Hippocampal formation (tissue), 2 donors: ENCODE results near the gene APOH.
"Not testable (repeated sequence)": the region's sequence is repeated elsewhere in the genome, so short reads cannot be mapped to it uniquely, and the experiment has no call there.

Experiments
- DNase-seq, 2 donors: peaks; one replicate each; lab custom pipeline; 2025; lab: John Stamatoyannopoulos, UW

Gene APOH

DNA sequence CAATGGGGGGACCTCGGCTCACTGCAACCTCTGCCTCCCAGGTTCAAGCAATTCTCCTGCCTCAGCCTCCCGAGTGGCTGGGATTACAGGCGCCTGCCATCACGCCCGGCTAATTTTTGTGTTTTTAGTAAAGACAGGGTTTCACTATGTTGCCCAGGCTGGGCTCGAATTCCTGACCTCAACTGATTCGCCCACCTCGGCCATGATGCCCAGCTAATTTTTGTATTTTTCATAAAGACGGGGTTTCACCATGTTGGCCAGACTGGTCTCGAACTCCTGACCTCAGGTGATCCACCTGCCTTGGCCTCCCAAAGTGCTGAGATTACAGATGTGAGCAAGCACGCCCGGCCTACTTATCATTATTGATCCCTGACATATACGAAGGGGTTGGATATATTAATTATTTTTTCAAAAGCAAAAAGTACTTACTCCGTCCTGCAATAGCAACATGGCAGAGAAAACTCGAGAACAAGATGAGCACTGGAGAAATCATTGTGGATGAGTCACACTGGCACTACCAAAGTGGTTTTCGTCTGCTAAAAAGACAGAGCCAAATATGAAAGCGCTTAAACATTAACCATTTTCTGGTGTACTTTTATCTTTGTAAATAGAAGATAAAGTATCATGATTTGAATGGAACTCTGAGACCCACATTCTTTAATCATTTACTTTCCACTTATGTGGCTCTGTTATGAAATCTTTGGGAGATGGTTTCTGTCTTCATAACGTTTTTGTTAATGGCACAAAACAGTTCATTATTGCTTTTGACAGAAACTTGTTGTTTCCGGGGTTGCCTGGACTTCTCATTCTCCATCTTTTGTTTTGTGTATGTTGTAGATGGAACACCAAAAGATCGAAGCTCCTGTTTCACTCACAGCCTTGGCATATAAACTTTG is at the start of gene APOH:
TSS of gene APOH (minus strand) at position 529 of the 896 bp plus-strand sequence. CDS start at position 493, 36 bp downstream.
- no peak for DNase-seq

DNA sequence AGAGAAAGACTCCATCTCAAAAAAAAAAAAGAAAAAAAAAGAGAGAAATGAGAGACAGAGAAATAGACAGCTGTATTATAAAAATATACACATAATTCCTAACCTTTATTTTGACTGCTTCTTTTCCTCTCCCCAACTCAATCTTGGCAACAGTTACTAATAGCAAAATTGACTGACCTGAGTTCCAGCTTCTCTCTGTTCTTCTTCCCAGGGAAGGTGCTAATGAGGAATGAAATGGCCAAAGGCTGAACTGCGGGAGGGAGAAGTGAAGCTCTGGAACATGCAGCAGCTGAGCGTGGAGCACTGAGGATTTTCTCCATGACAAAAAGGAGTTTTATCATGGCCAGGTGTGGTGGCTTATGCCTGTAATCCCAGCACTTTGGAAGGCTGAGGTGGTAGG is 48.0 kb upstream of the APOH start:
- DNase-seq, result no peak

DNA sequence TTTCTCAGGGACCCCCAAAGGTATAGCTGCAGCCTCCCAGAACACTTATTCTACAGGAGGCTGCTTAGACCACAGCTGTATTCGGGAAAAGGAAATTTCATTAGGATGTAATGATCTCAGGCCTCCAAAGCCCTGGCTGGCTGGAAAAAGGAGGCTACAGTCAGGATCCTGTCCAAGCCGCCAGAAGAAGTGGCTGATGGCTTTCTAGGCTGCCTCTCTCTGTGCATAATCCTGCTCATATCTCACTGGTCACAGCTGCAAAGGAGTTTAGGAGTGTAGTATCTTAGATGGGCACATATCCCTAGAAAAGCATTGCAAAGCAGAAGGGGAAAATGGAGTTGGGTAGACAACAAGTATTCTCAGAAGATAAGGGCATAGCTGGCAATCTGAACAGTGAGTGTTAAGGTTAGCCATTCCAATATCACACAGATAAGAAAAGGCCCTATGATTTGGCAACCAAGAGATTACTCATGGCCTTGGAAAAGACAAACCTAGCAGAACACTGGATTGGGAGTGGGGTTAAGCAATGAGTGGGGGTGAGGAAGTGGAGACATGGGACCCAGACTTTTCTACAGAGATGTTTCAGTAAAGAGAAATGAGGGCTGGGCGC is 47.2 kb upstream of the APOH start:
- no peak for DNase-seq

DNA sequence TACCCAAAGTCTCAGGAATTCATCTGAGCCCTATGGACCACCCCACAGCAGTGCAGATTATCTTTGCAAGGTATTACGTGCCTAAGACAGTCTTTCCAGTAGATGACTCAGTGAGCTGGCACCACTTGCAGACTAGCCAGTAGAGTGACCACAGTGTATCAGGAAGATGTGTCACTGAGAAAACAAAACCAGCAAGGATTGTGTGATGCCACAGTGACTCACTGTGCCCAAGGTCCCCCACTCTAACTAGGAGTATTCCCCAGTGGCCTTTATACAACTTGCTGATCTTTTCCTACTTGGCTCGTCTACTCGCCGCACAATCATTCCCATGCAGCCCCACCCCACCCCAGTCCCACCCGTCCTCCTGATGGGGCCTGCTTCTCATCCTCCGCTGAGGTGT is 46.4 kb upstream of the APOH start:
- DNase-seq, result no peak

DNA sequence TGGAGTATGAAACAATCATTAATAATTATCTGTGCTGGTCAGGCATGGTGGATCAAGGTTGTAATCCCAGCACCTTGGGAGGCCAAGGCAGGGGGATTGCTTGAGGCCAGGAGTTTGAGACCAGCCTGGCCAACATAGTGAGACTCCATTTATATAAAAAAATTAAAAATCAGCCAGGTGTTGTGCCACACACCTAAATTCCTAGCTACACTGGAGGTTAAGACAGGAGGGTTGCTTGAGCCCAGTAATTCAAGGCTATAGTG is 44.3 kb upstream of the APOH start:
- no peak for DNase-seq

GRCh38 chr17:66272811-66273585 is 43.8 kb upstream of the APOH start:
- no peak for DNase-seq

DNA sequence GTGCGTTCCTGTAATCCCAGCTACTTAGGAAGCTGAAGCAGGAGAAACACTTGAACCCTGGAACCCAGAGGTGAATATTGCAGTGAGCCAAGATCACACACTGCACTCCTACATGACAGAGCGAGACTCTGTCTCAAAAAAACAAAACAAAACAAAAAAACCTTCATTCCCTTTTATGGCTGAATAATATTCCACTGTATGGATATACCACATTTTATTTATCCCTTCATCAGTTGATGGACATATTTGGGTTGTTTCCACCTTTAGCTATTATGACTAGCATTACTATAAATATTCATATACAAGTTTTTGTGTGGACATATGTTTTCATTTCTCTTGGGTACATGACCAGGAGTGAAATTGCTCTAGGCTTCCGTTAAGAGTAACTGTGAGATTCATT is 42.3 kb upstream of the APOH start:
- DNase-seq, result no peak

GRCh38 chr17:66270106-66270505 is 40.9 kb upstream of the APOH start:
- DNase-seq, result no peak

DNA sequence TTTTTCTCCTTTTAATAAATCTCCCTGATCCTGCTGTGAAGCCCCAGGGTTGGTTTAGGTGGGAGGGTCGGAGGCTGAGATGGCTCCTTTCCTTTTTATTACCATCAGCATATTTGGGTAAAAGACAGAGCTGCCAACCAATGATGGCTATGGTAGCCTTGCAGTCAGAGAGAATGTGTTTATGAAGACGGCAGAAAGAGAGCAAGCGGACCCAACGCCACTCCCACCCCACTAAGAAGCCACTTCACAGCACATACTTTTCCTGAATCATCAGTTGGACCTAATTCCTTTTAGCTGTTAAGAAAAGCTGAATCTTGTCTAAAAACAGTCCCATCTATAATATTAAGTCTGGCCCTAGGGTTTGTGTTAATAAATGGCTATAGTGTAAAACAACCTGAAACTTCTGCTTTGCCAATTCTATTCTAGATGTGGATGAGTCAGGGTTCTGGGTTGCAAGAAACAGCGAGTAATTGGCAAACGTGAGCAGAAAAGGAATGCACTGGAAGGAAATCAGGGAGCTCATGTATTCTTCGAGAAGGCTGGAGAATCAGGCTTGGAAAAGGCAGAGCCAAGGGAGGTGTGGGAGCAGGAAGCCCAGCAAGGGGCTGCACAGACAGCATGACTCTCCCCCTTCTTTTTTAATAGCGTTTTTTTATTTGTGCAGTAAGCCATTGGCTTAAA is 39.2 kb upstream of the APOH start:
- no peak for DNase-seq

GRCh38 chr17:66264696-66265095 is 35.5 kb upstream of the APOH start:
- no peak for DNase-seq

DNA sequence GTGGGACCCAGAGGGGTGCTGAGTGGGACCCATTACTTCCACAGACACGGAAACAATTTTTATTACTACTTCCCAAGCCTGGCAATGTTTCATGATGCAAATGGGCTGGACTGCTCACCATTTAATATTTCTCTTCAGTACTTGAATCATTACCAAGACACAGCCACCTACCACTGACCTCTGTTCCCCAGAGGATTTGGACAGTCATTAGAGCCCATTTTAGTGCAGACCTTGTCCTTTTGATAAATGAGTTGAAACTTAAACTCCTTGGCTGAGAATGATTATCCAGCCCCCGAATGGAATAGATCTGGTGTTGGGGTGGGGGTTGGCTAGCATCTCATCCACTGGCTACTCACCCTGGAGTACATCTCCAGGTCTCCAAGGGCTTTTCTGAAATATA is 33.6 kb upstream of the APOH start:
- DNase-seq, result no peak

GRCh38 chr17:66260688-66261087 is 31.5 kb upstream of the APOH start:
- no peak for DNase-seq

- no peak for DNase-seq
These were observed 31.1 kb upstream of the APOH start for GRCh38 chr17:66260275-66260674.

DNA sequence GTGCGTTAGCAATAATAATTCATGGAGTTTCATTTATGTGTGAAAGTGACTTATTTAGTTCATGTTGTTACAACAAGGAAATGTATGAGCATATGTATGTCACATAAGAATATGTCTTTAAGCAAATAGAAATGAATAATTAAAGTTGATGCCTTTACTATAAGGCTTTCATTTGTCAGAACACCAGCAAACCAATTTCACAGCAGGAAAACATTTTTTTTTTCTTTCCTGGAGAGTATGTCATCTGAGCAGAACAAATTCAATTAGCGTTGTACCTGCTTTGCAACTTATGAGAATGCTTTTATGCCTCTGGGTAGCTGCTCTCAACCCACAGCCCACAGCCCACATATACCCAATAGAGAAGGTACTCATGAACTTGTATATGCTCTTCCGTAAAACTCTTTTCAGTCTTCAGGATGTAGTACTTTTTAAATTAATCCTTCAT is 26.3 kb upstream of the APOH start:
- DNase-seq, result no peak

GRCh38 chr17:66255112-66255511 is 25.9 kb upstream of the APOH start:
- peak in 1 of 2 donors; percentile 80 for DNase-seq

GRCh38 chr17:66253458-66253857 is 24.2 kb upstream of the APOH start:
- not testable (repeated sequence) for DNase-seq

- no peak for DNase-seq
These were observed 21.5 kb upstream of the APOH start for GRCh38 chr17:66250686-66251085.

DNA sequence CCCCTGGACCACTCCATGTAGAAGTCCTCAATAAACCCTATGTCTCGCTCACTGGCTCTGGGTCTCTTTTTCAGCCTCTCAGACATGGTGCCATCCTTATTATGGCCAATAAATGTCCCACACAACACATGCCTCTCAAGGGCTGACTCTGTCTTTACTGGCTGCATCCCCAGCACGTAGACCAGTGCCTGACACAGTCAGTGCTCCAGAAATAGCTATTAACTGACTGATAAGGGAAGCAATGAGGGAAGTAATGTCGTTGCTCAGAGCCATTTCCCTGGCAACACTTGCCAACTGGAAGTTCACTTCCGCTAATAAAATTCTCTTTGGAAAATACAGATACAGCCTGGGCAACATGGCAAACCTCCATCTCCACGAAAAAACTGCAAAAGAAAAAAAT is 19.1 kb upstream of the APOH start:
- no peak for DNase-seq

DNA sequence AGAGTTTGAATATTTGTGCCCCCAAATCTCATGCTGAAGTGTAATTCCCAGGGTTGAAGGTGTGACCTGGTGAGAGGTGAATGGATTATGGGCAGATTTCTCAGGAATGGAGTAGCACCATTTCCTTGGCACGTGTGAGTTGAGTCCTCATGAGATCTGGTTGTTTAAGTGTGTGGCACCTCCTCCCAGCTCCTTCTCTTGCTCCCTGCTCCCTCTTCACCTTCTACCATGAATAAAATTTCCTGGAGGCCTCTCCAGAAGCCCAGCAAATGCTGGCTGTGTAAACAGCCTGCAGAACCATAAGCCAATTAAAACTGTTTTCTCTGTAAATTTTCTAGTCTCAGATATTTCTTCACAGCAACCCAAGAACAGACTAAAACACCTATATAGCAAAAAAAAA is 12.6 kb upstream of the APOH start:
- no peak for DNase-seq

DNA sequence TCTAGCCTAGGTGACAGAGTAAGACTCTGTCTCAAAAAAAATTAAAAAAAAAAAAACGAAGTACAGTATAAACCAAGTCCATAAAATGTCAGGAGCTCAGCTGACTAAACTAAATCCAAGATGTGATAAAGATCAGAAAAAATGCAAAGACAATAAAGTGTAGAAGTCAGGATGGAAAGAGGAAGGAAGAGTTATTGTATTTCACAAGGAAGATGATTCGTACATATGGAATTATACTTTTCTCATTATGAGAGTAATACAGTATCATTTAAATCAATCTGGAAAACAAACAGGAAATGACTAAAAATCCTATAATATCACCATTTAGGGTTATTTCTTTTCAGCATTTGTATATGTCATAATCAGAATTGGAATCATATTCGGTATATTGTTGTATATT is 11.4 kb upstream of the APOH start:
- no peak for DNase-seq

GRCh38 chr17:66240013-66240412 is 10.8 kb upstream of the APOH start:
- no peak for DNase-seq

- no peak for DNase-seq
These were observed 6.3 kb upstream of the APOH start for GRCh38 chr17:66235377-66235994.
